Activated CD4-positive, alpha-beta T cell treated with anti-CD3 and anti-CD28 coated beads, Interleukin-2, amount 50 U/mL, for 48 hours (primary cell): Measurements from ENCODE around the gene PIGW.

Experiments
- DNase-seq, 2 experiments: peaks; one replicate each; pipeline ENCODE4 v3.0.0-alpha.2; 2020

The PIGW gene, protein sequence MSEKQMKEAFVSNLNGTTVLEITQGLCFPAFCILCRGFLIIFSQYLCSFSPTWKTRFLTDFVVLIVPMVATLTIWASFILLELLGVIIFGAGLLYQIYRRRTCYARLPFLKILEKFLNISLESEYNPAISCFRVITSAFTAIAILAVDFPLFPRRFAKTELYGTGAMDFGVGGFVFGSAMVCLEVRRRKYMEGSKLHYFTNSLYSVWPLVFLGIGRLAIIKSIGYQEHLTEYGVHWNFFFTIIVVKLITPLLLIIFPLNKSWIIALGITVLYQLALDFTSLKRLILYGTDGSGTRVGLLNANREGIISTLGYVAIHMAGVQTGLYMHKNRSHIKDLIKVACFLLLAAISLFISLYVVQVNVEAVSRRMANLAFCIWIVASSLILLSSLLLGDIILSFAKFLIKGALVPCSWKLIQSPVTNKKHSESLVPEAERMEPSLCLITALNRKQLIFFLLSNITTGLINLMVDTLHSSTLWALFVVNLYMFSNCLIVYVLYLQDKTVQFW

DNA sequence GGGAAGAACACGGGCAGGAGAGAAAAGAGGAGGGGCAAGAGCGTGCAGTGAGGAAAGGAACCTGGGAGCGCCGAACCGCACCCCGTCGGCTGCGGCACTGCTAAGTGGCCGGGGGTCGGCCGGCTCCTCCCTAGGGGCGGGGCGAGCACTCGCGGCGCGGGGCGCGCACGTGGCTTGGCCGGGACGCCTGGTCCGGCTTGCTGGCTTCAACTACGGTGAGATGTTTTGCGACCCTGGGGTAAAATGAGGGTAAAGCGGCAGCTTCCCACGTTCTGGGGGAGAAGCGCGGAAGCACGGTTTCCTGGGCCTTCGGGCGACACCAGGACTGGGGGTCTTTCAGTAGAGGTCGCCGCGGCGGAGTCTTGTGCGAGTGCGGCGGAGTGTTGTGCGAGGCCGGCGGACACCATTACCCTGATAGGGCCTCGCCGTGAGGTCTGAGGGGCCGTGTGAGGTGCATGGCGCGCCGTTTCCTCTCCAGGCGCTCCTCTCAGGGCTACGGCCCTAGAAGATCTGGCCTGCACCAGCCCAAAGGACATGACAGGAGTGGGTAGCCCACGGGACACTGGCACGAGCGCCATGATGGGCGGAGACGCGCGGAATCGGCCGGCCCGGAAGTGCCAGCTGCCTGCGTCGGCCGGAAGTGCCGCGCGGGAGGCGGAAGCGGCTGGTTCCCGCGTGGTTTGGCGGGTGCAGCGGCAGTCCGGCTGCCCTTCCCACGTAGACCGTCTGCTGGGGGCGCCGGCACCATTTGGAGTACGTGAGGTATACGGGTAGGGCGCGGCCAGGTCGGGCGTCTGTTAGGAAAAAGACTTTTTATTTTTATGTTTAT lies at the start of gene PIGW, which contains the start of gene MYO19:
TSS of gene PIGW (plus strand) at position 148 of the 829 bp plus-strand sequence. CDS start 2,115 bp downstream, outside the sequence.
TSS of gene MYO19 (minus strand) at position 29 of the 829 bp plus-strand sequence. CDS start 2,330 bp downstream, outside the sequence.
- DNase-seq = peak; percentile 87 to 89

- DNase-seq = no peak
Measured at GRCh38 chr17:36485027-36485426, 49.8 kb upstream of the PIGW start.

DNA sequence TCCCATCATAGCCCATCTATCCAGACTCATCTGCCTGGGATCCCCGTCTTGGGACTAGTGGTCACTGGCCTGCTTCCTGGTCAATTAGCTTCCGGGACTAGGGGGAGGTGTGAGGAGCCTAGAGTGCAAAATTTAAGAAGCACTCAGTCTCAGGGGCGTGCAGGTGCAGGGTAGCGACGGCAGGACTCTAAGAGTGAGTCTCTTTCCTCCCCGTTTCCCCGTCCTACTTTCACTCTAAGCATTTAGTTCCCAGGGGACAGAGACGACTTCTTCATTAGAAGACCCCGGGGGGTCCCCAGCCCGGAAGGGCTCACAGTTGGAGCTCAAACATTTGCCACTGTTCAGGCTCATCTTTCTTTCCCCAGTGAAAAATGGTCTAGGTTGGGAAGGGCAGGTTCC lies 49.0 kb upstream of the PIGW start:
- no peak for DNase-seq

GRCh38 chr17:36486204-36487194 lies 48.3 kb upstream of the PIGW start, which contains the start of gene ZNHIT3:
Gene ZNHIT3 (plus strand): TSS chr17:36486681. CDS start chr17:36486700, 19 bp downstream.
- DNase-seq = peak; percentile 88 to 92

GRCh38 chr17:36493956-36494355 lies 40.8 kb upstream of the PIGW start:
- DNase-seq = no peak

DNA sequence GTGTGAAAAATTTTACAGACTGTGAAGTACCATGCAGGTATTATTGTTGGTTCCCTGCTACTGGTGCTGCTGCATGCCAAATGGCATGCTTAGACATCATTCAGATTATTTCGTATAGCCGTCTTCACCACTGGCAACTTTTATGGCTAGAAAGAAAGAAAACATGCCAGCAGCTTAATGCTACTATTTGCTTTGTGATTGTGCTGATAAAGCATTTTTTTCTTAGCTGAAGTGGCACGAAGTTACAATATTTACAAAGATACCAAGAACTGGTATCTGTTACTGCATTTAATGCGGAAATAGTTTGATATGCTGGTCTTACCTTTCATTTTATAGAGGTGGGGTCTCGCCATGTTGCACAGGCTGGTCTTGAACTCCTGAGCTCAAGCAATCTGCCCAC lies 40.1 kb upstream of the PIGW start:
- no peak for DNase-seq

DNA sequence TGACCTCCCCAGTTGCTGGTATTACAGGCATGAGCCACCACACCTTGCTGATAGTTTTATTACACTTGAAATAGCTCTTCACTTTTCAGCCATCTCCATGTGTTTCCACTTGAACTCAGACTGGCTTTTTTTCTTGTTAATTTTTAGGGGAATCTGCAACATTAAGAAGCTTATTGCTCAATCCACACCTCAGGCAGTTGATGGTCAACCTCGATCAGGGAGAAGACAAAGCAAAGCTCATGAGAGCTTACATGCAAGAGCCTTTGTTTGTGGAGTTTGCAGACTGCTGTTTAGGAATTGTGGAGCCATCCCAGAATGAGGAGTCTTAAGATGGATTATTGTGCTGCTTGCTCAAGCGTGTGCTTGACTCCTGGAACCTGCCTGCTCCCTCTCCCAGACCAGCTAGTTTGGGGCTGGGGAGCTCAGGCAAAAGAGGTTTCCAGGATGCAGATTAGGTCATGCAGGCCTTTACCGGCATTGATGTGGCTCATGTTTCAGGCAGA lies 39.7 kb upstream of the PIGW start:
- DNase-seq = no peak

- DNase-seq = no peak
Measured at GRCh38 chr17:36496018-36496789, 38.6 kb upstream of the PIGW start.

- DNase-seq = no peak
Measured at GRCh38 chr17:36498155-36498554, 36.6 kb upstream of the PIGW start.

DNA sequence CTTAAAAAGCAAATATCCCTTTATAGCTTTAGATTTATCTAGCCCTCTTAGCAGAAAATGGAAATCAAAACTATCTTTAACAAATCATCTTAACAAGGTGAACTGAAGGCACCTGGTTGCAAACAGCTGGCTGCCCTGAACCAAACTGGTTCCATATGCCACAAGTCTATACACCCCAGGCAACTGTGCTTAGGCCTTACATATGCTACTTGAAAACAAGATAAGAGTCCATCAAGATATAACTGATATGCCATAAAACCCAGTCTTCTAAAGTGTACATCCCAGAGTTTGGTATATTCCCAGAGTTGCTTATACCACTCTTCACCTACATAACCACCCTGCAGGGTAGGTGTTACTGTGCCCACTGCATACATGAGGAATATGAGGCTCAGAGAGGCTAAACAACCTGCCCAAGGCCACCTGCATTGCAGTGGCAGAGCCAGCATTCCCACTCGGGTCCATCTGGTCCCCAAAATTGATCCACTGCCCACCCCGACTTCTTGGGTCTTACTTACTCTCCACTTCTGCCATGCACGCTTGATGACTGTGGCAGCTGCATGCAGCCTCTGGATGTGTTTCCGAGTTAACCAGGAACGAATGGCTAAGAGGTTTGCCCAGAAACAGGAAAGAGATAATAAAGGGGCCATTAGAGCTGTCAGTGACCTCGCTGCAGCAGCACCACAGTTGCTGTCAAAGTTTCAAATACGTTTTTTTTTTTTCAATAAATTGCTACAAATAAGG lies 36.1 kb upstream of the PIGW start:
- no peak for DNase-seq

- DNase-seq = no peak
Measured at GRCh38 chr17:36500745-36501225, 34.0 kb upstream of the PIGW start.

DNA sequence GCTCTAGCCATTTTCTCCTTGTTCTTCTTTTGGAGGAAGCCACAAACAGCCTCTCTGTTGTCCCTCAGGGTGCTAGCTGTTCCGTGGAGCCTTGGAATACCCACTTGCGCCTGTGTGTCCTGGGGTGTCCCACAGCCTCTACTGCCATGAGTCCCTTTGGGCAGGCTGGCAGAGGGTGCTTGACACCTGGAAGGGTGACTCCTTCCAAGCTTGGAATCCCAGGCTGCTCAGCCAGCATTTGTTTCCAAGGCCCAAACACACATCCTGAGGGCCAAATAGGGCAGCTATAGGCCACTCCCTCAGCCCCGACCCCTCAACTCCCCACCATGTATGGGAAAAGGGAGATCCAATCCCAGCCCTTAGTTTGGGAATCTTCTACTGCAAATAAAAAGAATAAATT lies 33.4 kb upstream of the PIGW start:
- DNase-seq = no peak

DNA sequence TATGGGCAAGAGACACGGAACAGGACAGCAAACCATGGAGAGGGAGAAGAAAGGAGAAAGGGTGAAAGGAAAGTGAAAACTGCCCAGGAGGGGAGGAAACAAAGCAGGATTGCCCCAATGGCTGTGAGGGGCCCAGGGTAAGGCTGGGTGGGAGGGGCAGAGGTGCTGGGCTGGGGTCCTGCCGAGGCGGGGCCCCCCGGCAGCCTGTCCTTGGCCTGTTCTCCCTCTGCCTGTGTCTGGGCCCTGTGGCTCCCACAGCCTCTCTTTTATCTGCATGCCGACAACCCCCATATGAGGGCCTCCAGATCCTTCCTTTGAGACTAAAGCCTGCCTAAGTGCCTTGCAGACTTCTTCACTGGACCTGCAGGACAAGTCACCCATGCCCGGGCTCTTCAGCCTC lies 32.8 kb upstream of the PIGW start:
- no peak for DNase-seq

DNA sequence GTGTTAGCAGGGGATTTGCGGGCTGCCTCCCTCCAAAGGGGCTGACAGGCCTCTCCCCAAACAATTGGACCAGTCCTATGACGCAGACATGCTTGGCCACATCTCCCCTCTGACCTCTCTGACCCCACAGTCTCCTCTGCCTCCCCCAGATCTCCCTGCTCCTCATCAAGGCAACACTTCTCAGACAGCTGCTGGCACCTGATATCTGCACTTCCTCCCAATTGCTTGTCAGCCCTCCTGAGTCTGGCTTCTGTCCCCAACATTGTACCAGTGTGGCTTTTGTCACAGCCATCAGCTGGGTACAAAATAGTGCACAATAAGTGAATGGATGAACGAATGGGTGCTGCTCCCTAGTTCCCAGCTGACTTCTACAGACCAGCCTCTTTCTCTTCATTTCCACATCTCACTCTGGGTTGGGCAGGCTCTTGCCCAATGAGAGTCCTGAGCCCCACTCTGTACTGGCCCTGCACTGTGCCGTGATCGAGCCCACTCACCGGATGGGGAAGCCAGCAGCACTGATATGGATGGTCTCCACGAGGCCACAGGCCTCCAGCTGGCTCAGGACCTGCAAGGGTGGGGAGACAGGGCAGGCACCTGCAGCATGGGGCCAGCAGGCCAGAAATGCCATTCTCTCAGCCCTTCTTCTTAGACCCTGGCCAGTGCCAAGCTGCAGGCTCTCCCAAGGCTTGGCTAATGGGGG lies 31.2 kb upstream of the PIGW start:
- DNase-seq = no peak

GRCh38 chr17:36504156-36504545 lies 30.6 kb upstream of the PIGW start:
- DNase-seq = no peak

GRCh38 chr17:36505171-36505570 lies 29.6 kb upstream of the PIGW start:
- DNase-seq = no peak

DNA sequence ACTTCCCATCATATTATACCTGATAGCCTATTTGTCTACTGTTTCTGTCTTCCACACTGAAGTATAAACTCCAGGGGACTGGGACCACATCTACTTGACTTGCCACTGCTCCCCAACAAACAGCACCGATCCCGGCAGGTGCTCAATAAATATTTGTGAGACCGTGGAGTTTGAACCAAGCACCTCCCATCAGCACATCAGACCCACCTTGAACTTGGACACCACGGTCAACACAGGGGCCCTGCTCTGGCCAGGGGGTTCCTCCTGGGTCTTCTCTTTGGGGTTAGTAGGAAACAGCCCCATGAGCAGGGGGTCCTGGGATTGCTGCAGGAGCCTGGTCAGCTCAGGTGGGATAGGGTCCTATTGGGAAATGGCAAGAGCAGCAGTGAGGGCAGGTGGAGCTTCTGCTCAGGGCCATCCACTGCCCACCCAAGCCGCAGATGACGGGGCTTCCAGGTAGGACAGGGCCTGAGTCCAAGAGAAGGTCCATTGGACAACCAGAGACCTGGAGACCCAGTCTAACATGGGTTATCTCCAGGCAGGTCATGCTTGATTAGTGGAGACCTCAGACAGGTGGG lies 28.4 kb upstream of the PIGW start:
- DNase-seq = no peak

- DNase-seq = no peak
Measured at GRCh38 chr17:36506831-36507230, 28.0 kb upstream of the PIGW start.

- DNase-seq = no peak
Measured at GRCh38 chr17:36507266-36507665, 27.5 kb upstream of the PIGW start.
